Measurements from ENCODE around the gene SLC1A5.

SLC1A5 gene

DNA sequence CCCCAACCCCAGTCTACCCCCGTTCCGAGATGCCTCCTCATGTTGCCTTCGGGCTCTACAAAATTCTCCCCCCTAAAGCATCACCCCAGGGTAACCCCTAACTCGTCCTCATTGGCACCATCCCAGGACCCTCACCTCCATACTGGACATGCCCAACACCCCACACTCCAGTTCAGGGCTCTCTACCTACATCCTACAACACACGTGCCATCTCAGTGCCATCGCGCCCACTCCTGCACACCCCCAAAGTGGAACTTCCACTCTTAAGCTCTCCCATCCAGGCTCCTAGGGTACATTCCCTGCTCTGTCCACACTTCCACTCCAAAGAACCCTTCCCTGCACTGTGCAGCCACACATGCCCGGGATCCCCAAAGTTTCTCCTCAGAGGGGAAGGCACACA is 43.4 kb downstream of the SLC1A5 start:
- no peaks in the 10 kb centered on the region for H3K36me3 ChIP-seq (ENCODE audit: control insufficient read depth, insufficient read depth, low read length)
- H3K27me3 ChIP-seq (ENCODE audit: control insufficient read depth, insufficient read depth, low read length) = no peaks in the 10 kb centered on the region
- TF ChIP-seq, protein P1, sequence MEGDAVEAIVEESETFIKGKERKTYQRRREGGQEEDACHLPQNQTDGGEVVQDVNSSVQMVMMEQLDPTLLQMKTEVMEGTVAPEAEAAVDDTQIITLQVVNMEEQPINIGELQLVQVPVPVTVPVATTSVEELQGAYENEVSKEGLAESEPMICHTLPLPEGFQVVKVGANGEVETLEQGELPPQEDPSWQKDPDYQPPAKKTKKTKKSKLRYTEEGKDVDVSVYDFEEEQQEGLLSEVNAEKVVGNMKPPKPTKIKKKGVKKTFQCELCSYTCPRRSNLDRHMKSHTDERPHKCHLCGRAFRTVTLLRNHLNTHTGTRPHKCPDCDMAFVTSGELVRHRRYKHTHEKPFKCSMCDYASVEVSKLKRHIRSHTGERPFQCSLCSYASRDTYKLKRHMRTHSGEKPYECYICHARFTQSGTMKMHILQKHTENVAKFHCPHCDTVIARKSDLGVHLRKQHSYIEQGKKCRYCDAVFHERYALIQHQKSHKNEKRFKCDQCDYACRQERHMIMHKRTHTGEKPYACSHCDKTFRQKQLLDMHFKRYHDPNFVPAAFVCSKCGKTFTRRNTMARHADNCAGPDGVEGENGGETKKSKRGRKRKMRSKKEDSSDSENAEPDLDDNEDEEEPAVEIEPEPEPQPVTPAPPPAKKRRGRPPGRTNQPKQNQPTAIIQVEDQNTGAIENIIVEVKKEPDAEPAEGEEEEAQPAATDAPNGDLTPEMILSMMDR (IDR thresholded peaks at IDR 0.05) = no peak
- no peak overlapping the region for H3K27ac ChIP-seq
- H3K9me3 ChIP-seq (ENCODE audit: control insufficient read depth, low read length) = no peaks in the 10 kb centered on the region
- peak overlapping the region; percentile 88 for H3K4me2 ChIP-seq (ENCODE audit: low read length)
- peak overlapping the region; percentile 88 for H2AFZ ChIP-seq
- H3K4me1 ChIP-seq = no peaks in the 10 kb centered on the region
- peak overlapping the region; percentile 77 for H3K4me3 ChIP-seq (ENCODE audit: low read depth, low read length)
- peaks cover 30% of the 10 kb centered on the region for H3K79me2 ChIP-seq
- peak overlapping the region; percentile 42 for H3K9ac ChIP-seq

DNA sequence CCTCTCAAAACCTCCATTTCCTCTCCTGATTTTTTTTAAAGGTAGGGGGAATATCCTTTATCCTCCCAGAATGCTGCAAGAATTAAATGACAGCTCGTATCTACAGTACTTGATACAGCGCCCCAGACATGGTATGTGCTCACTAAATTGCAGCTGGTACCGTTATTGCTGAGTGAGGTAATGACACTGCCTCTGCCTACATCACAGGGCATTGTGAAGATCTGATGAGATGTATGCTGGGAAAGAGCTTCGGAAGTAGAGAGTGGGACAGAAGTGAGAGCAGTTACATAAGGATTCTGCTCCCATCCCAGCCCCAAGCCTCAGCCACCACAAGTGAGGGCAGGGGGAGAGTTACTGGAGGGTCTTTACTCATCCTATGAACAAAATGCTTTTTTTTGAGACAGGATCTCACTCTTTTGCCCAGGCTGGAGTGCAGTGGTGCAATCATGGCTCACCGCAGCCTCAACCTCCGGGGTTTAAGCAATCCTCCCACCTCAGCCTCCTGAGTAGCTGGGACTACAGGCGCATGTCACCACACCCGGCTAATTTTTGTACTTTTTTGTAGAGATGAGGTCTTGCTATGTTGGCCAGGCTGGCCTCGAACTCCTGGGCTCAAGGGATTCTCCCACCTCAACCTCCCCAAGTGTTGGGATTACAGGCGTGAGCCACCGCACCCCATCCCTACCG is 44.2 kb downstream of the SLC1A5 start:
- H3K9ac ChIP-seq = no peak overlapping the region
- no peaks in the 10 kb centered on the region for H3K4me1 ChIP-seq
- H2AFZ ChIP-seq = no peak overlapping the region
- H3K36me3 ChIP-seq (ENCODE audit: control insufficient read depth, insufficient read depth, low read length) = no peaks in the 10 kb centered on the region
- no peak overlapping the region for H3K27ac ChIP-seq
- H3K27me3 ChIP-seq (ENCODE audit: control insufficient read depth, insufficient read depth, low read length) = no peaks in the 10 kb centered on the region
- H3K4me2 ChIP-seq (ENCODE audit: low read length) = no peak overlapping the region
- TF ChIP-seq, protein P1 (IDR thresholded peaks at IDR 0.05) = no peak
- H3K79me2 ChIP-seq = peaks cover 30% of the 10 kb centered on the region
- H3K9me3 ChIP-seq (ENCODE audit: control insufficient read depth, low read length) = no peaks in the 10 kb centered on the region
- no peak overlapping the region for H3K4me3 ChIP-seq (ENCODE audit: low read depth, low read length)

DNA sequence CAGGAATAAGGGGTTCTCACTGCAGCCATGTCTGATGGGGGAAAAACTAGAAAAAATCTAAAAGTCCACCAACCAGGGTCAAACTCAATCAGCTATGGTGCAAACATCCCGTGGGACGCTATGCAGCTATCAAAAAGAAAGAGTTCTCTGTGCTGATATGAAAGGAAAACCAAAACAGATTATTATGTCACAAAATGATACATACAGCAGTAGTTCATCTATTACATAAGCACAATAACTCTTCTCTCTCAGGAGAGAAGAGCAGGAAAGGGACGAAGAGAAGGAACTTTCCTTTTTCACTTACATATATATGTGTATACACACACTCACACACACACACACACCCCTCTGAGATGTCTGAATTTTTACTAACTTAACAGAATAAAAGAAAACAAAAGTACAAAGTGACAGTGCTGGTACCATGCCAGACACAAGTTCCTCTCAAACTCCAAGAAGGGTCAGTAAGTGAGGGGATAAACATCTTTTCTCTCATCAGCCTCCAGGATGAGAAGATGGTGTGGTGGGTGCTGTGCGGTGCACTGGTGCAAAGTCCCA is 45.4 kb downstream of the SLC1A5 start:
- TF ChIP-seq, protein P1 (IDR thresholded peaks at IDR 0.05) = no peak
- Histone ChIP-seq H3K9ac (no peak overlapping the region), H3K9me3 (ENCODE audit: control insufficient read depth, low read length) (no peaks in the 10 kb centered on the region), H3K4me3 (ENCODE audit: low read depth, low read length) (no peak overlapping the region), H3K4me1 (no peaks in the 10 kb centered on the region), H3K4me2 (ENCODE audit: low read length) (no peak overlapping the region), H3K36me3 (ENCODE audit: control insufficient read depth, insufficient read depth, low read length) (no peaks in the 10 kb centered on the region), H2AFZ (no peak overlapping the region), H3K79me2 (peaks cover 33% of the 10 kb centered on the region), H3K27ac (no peak overlapping the region), H3K27me3 (ENCODE audit: control insufficient read depth, insufficient read depth, low read length) (no peaks in the 10 kb centered on the region)

DNA sequence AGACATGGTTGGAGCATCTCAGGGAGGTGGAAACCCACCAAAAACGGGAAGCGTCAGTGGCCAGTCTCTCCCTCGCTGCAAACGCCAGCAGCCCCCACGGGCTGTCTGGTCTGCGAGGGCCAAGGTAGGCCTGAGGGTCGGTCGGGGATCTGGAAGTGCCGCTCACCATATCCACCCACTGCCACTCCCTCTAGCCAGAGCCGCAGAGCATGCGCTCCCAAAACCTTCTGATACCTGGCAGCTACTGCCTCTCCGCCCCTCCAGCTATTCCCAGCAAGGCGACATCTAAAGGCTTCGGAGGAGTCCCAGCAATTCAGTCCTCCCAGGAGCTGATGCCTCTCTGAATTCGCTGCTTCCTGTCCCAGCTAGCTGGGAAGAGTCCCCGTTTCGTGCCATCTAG is 46.9 kb downstream of the SLC1A5 start:
- no peak overlapping the region for H3K27ac ChIP-seq
- H3K27me3 ChIP-seq (ENCODE audit: control insufficient read depth, insufficient read depth, low read length) = no peaks in the 10 kb centered on the region
- TF ChIP-seq, protein P1 (IDR thresholded peaks at IDR 0.05) = no peak
- H3K9ac ChIP-seq = no peak overlapping the region
- no peaks in the 10 kb centered on the region for H3K9me3 ChIP-seq (ENCODE audit: control insufficient read depth, low read length)
- no peak overlapping the region for H2AFZ ChIP-seq
- no peak overlapping the region for H3K4me2 ChIP-seq (ENCODE audit: low read length)
- H3K36me3 ChIP-seq (ENCODE audit: control insufficient read depth, insufficient read depth, low read length) = no peaks in the 10 kb centered on the region
- no peaks in the 10 kb centered on the region for H3K4me1 ChIP-seq
- H3K4me3 ChIP-seq (ENCODE audit: low read depth, low read length) = no peak overlapping the region
- H3K79me2 ChIP-seq = peaks cover 33% of the 10 kb centered on the region

DNA sequence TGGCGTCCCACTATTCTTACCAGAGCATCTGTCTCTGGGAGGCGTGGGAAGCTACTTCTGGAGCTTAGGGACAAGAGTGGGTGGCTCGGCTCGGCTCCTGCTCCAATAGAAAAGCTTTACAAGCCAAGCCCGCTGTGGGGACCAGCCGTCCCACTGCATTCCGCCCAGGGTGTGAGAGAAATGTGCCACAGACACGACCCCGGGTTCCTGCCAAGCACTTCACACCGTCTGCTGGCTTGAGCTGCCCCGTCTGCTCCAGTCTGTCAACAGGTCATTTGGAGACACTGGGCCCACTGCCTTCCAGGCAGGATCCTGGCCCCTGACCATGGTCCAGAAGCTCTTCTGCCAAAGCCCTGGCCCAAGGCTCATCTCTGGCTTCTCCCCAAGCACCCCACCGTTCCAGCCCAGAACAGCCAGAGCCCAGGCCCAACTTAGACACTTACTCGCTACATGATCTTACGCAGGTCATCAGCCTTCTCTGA is 49.1 kb downstream of the SLC1A5 start:
- H3K9ac ChIP-seq = no peak overlapping the region
- no peak overlapping the region for H3K27ac ChIP-seq
- no peaks in the 10 kb centered on the region for H3K4me1 ChIP-seq
- peaks cover 21% of the 10 kb centered on the region for H3K79me2 ChIP-seq
- no peak overlapping the region for H3K4me2 ChIP-seq (ENCODE audit: low read length)
- H3K4me3 ChIP-seq (ENCODE audit: low read depth, low read length) = no peak overlapping the region
- TF ChIP-seq, protein P1 (IDR thresholded peaks at IDR 0.05) = no peak
- no peaks in the 10 kb centered on the region for H3K9me3 ChIP-seq (ENCODE audit: control insufficient read depth, low read length)
- H3K27me3 ChIP-seq (ENCODE audit: control insufficient read depth, insufficient read depth, low read length) = no peaks in the 10 kb centered on the region
- no peaks in the 10 kb centered on the region for H3K36me3 ChIP-seq (ENCODE audit: control insufficient read depth, insufficient read depth, low read length)
- H2AFZ ChIP-seq = no peak overlapping the region

Measured in parathyroid adenoma (tissue), 2 donors.